Cardiac ventricle fibroblast (primary cell): ENCODE results near the gene KLHL11. TPM values are rescaled to one million over a fixed set of nuclear protein-coding genes. Genes with fewer than 3 reads are reported as not detected.

Experiments used
- total RNA-seq: library from RNA; depleted of rRNA; stranded (reverse); fragments of >200 nt; gene quantifications from 2 replicates; pipeline ENCODE4 v1.2.3, GENCODE V29; 2015

The KLHL11 gene
- 16.5 and 18.0 TPM in 2 replicates for total RNA-seq

GRCh38 chr17:41864836-41865595 is at the start of gene KLHL11:
KLHL11 (minus strand) TSS chr17:41865423; CDS start chr17:41865370, 53 bp downstream.

GRCh38 chr17:41837761-41838538 is 27.3 kb downstream of the KLHL11 start, which contains the start of gene KLHL10:
KLHL10 (plus strand) TSS chr17:41837825; CDS start chr17:41837933, 108 bp downstream.

GRCh38 chr17:41835800-41836549 is 29.2 kb downstream of the KLHL11 start, which contains the start of gene NT5C3B:
NT5C3B (minus strand) TSS chr17:41836232; CDS start chr17:41836193, 39 bp downstream.

GRCh38 chr17:41812381-41813151 is 52.7 kb downstream of the KLHL11 start, which contains the start of gene FKBP10:
FKBP10 (plus strand) TSS chr17:41813004; CDS start chr17:41813035, 31 bp downstream.

GRCh38 chr17:41811549-41812380 is 53.5 kb downstream of the KLHL11 start, which contains the start of gene P3H4:
P3H4 (minus strand) TSS chr17:41811949; CDS start chr17:41811915, 34 bp downstream.

Other genes with a start within 250 kb of the KLHL11 start
- gene KRT17, start 240.8 kb downstream of the KLHL11 start, total RNA-seq = 7.1 and 9.5 TPM in 2 replicates
- 315 and 385 TPM in 2 replicates for gene EIF1, start 176.5 kb downstream of the KLHL11 start, total RNA-seq
- not detected in 2 replicates for gene GAST, start 153.1 kb downstream of the KLHL11 start, total RNA-seq
- gene HAP1, start 130.8 kb downstream of the KLHL11 start, total RNA-seq = not detected in 2 replicates
- gene JUP, start 78.7 kb downstream of the KLHL11 start, total RNA-seq = 22.5 and 23.7 TPM in 2 replicates
- gene P3H4, start 53.5 kb downstream of the KLHL11 start, total RNA-seq = 52.4 and 54.5 TPM in 2 replicates
- 395 and 437 TPM in 2 replicates for gene FKBP10, start 52.4 kb downstream of the KLHL11 start, total RNA-seq
- gene NT5C3B, start 29.2 kb downstream of the KLHL11 start, total RNA-seq = 47.2 and 58.6 TPM in 2 replicates
- gene KLHL10, start 27.6 kb downstream of the KLHL11 start, total RNA-seq = not detected in 2 replicates
- 185 and 187 TPM in 2 replicates for gene ACLY, start 53.5 kb upstream of the KLHL11 start, total RNA-seq
- 0.06 and 0.20 TPM in 2 replicates for gene ODAD4, start 65.2 kb upstream of the KLHL11 start, total RNA-seq
- gene CNP, start 101.4 kb upstream of the KLHL11 start, total RNA-seq = 63.9 and 70.5 TPM in 2 replicates
- gene DNAJC7, start 152.0 kb upstream of the KLHL11 start, total RNA-seq = 57.4 and 58.8 TPM in 2 replicates
- 38.6 and 40.2 TPM in 2 replicates for gene NKIRAS2, start 154.7 kb upstream of the KLHL11 start, total RNA-seq
- 0.19 TPM in 1 of 2 replicates, not detected in the other for gene C17orf113, start 185.2 kb upstream of the KLHL11 start, total RNA-seq
- not detected in 2 replicates for gene ZNF385C, start 233.1 kb upstream of the KLHL11 start, total RNA-seq
- gene DHX58, start 247.3 kb upstream of the KLHL11 start, total RNA-seq = 10.2 and 11.9 TPM in 2 replicates